Stimulated activated CD4-positive, alpha-beta T cell treated with anti-CD3 and anti-CD28 coated beads, Interleukin-2, amount 100 ng/mL, for 48 hours (primary cell): Measurements from ENCODE around the gene GREM2.

Source experiments
- DNase-seq, 2 donors: peaks; one replicate each; pipeline ENCODE4 v3.0.0-alpha.2; 2020

Gene GREM2

GRCh38 chr1:240497908-240498307 is 114.0 kb downstream of the GREM2 start:
- no peak for DNase-seq

DNA sequence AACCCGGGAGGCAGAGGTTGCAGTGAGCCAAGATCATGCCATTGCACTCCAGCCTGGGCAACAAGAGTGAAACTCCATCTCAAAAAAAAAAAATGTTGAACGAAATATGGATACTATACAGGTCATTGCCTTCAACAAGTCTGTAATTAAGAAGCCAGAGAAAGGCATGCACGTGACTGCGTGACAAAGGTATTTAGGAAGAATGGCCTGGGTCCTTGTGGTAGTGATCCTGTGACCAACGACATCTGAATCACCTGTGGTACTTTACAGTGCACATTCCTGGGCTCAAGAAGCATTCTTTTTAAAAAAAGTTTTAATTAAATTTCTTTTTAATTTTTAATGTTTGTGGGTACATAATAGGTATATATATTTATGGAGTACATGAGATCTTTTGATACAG is 115.0 kb downstream of the GREM2 start:
- DNase-seq: no peak

DNA sequence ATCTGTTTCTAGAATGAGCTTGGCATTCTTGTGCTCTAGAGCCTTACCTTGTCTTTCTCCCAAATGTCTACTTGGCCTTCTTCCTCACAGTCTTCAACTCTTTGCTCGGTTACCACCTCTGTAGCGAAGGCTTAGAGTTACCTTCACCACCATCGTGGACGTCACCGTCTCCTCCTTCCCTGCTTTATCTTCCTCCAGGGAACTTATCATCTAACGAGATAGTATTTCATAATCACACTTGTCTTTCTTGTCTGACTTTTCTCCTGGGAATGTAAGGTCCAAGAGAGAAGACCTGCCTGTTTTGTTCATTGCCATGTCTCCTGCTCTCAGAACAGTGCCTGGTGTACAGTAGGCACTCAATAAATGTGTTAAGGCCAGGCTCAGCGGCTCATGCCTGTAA is 115.6 kb downstream of the GREM2 start:
- no peak for DNase-seq

- DNase-seq: no peak
These were observed 116.4 kb downstream of the GREM2 start for GRCh38 chr1:240495601-240496000.

DNA sequence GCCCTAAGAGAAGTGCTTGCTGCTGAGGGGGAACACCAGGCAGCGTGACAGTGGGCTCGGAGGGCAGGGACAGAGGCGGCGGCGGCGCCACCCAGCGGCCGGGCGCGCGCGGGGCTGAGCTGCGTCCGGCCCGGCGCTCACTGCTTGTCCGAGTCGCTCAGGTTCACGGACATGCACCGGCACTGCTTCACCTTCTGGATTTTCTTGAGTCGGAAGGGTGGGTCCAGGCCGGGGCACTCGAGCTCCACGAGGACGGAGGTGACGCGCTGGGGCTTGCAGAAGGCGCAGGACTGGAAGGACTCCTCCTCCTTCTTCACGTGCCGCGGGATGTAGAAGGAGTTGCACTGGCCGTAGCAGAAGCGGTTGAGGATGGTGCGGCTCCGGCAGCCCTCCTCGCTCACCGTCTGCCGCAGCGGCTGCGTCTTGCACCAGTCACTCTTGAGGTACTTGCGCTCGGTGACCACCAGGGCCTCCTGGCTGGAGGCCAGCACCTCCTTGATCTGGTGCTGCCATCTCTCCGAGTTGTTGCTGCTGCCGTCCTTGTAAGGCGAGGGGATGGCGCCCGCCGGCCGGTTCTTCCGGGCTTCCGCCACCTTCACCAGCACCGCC is 119.0 kb downstream of the GREM2 start:
- DNase-seq: peak in 1 of 2 donors; percentile 2

DNA sequence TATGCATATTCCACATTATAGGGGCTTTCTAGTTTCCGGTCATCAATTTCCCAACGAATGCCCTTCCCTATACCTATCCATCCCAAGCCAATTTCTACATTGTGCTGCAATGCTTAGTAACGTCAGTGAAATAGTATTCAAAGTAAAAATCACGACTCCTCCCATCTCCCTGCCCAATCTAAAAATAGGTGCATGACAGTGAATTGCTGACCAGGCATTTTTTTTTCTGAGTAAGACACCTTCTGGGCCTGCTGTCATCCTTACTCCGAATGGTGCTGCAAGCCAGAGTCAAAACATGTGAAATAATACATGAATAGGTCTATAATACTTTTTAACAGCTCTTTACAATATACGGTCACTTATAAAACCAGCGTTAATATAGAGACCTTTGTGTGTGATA is 120.2 kb downstream of the GREM2 start:
- no peak for DNase-seq

GRCh38 chr1:240491156-240491555 is 120.8 kb downstream of the GREM2 start:
- no peak for DNase-seq

- no peak for DNase-seq
These were observed 124.5 kb downstream of the GREM2 start for GRCh38 chr1:240487493-240487892.

DNA sequence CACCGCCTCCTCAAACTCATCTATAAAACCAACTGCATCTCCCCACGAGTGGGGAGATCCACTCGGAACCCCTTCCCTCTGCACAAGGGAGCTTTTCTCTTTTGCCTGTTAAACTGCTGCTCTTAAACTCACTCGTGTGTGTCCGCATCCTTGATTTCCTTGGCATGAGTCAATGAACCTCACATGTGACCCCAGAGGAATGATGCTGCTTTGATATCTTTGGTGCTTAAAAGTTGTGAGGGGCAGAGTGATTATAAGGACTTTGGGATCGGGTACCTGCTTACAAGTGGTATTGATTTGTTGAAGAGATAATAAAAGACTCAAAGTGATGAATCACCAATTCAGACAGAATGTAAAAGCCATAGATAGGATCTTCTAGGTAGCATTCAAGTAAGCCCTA is 125.3 kb downstream of the GREM2 start:
- no peak for DNase-seq

DNA sequence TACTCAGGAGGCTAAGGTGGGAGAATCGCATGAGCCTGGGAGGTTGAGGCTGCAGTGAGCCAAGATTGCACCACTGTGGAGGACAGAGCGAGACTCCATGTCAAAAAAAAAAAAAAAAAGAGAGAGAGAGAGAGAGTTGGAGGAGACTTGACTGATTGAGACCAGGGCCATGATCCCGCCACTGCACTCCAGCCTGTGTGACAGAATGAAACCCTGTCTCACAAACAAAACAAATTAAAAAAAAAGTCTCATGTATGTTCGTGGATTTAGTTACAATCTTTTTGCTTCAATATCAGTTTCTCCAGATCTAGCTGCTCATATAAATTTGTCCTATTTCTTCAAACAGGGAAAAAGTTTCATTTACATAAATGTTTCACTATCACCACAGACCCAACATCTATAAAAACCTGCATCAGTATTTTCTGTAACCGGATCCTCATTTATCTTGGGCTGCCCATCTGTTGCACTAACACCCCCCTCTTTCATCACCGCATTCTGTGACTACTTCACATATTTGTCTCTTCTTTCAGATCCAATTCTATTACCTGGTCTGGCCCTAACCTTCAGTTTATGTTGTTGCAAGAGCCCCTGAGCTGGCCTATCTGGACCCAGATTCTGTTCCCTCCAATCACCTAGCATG is 127.0 kb downstream of the GREM2 start:
- DNase-seq: no peak

DNA sequence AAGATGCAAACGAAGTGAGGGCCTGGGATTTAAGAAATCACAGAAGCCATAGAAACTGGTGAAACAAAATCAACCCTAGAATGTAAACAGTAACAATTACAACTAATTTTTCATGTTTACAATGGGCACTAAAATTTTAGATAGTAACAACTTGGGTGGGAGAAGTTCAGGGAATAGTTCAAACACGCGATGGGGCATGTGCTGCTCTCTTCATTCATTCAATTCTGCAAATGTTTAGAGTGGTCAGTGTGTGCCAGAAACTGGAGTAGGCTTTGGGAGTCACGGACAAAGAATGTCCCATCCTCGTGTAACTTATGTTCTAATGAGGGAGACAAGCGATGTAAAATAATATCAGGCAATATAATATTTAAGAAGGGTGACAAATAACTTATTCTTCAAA is 133.4 kb downstream of the GREM2 start:
- no peak for DNase-seq

DNA sequence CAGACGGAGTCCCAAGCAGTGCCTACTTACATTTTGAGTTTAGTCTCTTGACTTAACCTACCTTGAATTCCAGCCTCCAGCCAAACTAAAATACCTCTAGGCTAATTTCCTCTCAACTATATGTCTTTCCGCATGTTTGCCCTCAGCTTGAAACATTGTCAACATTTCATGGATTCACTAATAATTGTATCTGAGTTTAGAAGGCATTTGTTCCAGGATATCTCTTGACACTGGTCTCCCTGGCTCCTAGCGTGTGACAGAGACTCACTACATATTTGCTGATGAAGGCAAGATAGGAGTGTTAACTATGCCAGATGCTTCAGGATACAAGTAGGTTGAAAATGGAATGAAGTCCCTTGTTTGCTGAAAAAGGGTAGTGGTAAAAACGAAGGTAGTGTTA is 136.1 kb downstream of the GREM2 start:
- no peak for DNase-seq

GRCh38 chr1:240474133-240474614 is 137.8 kb downstream of the GREM2 start:
- DNase-seq: no peak

DNA sequence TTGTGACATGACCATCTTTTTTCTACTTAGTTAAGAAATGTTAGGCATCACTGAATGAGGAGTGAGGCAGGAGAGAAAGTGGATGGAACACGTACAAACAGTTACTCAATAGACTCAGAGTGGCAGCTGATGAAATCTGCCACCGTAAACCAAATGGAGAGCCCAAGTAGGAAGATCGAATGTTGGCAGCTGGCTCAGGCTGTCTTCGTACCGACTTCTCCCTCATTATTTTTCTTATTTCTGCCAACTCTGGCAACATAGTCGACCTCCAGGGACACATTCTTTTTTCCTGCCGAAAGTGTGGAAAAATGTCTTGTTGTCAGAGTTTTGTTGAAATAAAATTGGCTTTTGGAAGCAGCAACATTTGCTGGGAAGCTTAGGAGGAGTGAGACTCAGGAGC is 143.3 kb downstream of the GREM2 start:
- no peak for DNase-seq

- DNase-seq: no peak
These were observed 144.1 kb downstream of the GREM2 start for GRCh38 chr1:240467895-240468294.

DNA sequence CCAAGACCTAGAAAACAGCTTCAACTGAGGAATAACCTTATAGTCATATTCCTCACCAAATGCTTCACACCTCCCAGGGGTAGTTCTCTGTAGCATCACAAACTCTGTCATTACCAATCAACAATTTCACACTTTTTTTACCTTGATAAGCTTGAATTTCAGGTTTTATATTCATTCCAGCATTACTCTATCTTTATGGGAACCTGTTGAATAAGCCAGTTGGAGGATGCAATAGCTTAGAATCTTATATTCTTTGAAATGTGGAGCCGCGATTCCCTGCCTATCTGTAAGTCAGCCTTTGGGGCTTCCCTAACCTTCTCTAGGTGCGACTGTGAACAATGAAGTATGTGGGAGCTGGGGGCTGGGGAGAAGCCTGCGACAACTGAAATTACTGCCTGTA is 145.4 kb downstream of the GREM2 start:
- no peak for DNase-seq

- no peak for DNase-seq
These were observed 146.4 kb downstream of the GREM2 start for GRCh38 chr1:240465531-240465940.

GRCh38 chr1:240464099-240464498 is 147.9 kb downstream of the GREM2 start:
- DNase-seq: no peak

GRCh38 chr1:240462766-240463395 is 149.1 kb downstream of the GREM2 start:
- DNase-seq: no peak

DNA sequence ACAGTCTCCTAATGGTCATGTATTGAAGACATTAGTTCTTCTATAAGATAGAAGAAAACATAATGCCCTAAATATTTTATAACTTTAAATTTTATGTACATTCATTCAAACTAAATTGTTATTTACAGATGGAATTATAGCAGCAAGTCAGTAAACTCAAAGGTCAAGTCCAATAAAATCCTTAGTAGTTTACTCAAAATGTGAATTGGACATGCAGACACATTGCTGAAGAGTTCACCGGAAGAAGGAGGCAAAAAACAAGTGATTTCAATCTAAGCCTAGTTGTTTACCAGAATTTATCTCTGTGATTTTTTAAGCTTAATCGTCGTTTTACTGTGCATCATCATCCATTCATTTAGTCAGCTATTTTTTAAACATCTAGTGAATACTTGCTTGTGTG is 149.7 kb downstream of the GREM2 start:
- DNase-seq: no peak

- no peak for DNase-seq
These were observed 154.8 kb downstream of the GREM2 start for GRCh38 chr1:240457203-240457602.

DNA sequence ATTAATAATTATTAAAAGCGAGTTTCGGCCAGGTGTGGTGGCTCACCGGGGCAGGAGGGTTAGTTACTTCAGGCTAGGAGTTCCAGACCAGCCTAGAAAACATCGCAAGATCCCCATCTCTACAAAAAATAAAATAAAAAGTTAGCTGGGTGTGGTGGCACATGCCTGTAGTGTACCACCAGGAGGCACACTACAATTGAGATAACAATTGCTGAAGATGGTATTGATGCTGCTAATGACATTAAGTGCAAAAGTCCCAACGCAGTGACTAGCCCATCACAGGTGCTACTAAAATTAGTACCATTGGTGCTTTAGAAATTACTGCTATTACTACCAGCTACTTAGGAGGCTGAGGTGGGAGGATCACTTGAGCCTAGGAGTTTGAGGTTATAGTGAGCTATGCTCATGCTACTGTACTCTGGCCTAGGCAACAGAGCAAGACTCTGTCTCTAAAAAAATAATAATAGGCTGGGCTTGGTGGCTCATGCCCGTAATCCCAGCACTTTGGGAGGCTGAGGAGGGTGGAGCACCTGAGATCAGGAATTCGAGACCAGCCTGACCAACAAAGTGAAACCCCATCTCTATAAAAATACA is 156.6 kb downstream of the GREM2 start:
- no peak for DNase-seq

- DNase-seq: no peak
These were observed 166.6 kb downstream of the GREM2 start for GRCh38 chr1:240445369-240445768.

- no peak for DNase-seq
These were observed 170.3 kb downstream of the GREM2 start for GRCh38 chr1:240441669-240442068.
